ENCODE data around the gene NPNT. TPM values are rescaled to one million over a fixed set of nuclear protein-coding genes. Genes with fewer than 3 reads are reported as not detected.

NPNT gene
- total RNA-seq, 2 donors from 2014 or later = 0.88 to 1.6 TPM

- no peaks in the 10 kb centered on the region for H3K9me3 Mint-ChIP-seq
- H3K27me3 Mint-ChIP-seq (ENCODE audit: insufficient read depth) = peaks cover 29% of the 10 kb centered on the region
- Histone ChIP-seq H3K9me3 (ENCODE audit: control insufficient read depth, low read length) (no peaks in the 10 kb centered on the region), H3K27me3 (ENCODE audit: control insufficient read depth, insufficient read depth, low read length, poor library complexity, severe bottlenecking) (peaks cover 7% of the 10 kb centered on the region), H3K4me1 (ENCODE audit: control insufficient read depth, insufficient read depth, low read length) (peaks cover 4% of the 10 kb centered on the region), H3K4me3 (ENCODE audit: low read length) (no peak overlapping the region), H3K27ac (ENCODE audit: low read depth, low read length) (no peak overlapping the region), H3K36me3 (ENCODE audit: control insufficient read depth, insufficient read depth, low read length) (no peaks in the 10 kb centered on the region), H3K9ac (ENCODE audit: extremely low read depth, low read length, poor library complexity, severe bottlenecking) (no peak overlapping the region)
- peaks cover 10% of the 10 kb centered on the region for H3K4me1 Mint-ChIP-seq
- 92 to 100% methylated on average over 1 to 2 of the region's 2 CpGs for WGBS, 2 experiments (ENCODE audit: insufficient coverage in 1 of 2, insufficient read length in 1 of 2)
- TF ChIP-seq CTCF (conservative IDR thresholded peaks at IDR 0.05) = no peak
- H3K36me3 Mint-ChIP-seq (ENCODE audit: low read depth) = no peaks in the 10 kb centered on the region
- no peak for DNase-seq
- no peak overlapping the region for H3K4me3 Mint-ChIP-seq
- no peak overlapping the region for H3K27ac Mint-ChIP-seq
These were observed 7.4 kb downstream of the NPNT start for GRCh38 chr4:105902550-105903262.

GRCh38 chr4:105909787-105910281, 14.6 kb downstream of the NPNT start:
- H3K36me3 ChIP-seq (ENCODE audit: control insufficient read depth, insufficient read depth, low read length) = no peaks in the 10 kb centered on the region
- peak; percentile 76 for DNase-seq
- TF ChIP-seq CTCF (conservative IDR thresholded peaks at IDR 0.05) = no peak
- no peaks in the 10 kb centered on the region for H3K27me3 ChIP-seq (ENCODE audit: control insufficient read depth, insufficient read depth, low read length, poor library complexity, severe bottlenecking)
- no peaks in the 10 kb centered on the region for H3K27me3 Mint-ChIP-seq (ENCODE audit: insufficient read depth)
- no peaks in the 10 kb centered on the region for H3K36me3 Mint-ChIP-seq (ENCODE audit: low read depth)
- H3K27ac Mint-ChIP-seq = no peak overlapping the region
- no peak overlapping the region for H3K9ac ChIP-seq (ENCODE audit: extremely low read depth, low read length, poor library complexity, severe bottlenecking)
- no peaks in the 10 kb centered on the region for H3K4me1 ChIP-seq (ENCODE audit: control insufficient read depth, insufficient read depth, low read length)
- no peaks in the 10 kb centered on the region for H3K9me3 ChIP-seq (ENCODE audit: control insufficient read depth, low read length)
- no peak overlapping the region for H3K27ac ChIP-seq (ENCODE audit: low read depth, low read length)
- H3K4me3 Mint-ChIP-seq = no peak overlapping the region
- no peaks in the 10 kb centered on the region for H3K9me3 Mint-ChIP-seq
- H3K4me1 Mint-ChIP-seq = peaks cover 8% of the 10 kb centered on the region
- WGBS, 2 experiments (ENCODE audit: insufficient coverage in 1 of 2, insufficient read length in 1 of 2) = 79 to 100% methylated on average over 2 of the region's 2 CpGs
- no peak overlapping the region for H3K4me3 ChIP-seq (ENCODE audit: low read length)

GRCh38 chr4:105911426-105911825, 16.2 kb downstream of the NPNT start:
- no peaks in the 10 kb centered on the region for H3K4me1 ChIP-seq (ENCODE audit: control insufficient read depth, insufficient read depth, low read length)
- H3K36me3 ChIP-seq (ENCODE audit: control insufficient read depth, insufficient read depth, low read length) = no peaks in the 10 kb centered on the region
- Mint-ChIP-seq H3K27me3 (ENCODE audit: insufficient read depth) (no peaks in the 10 kb centered on the region), H3K9me3 (no peaks in the 10 kb centered on the region), H3K36me3 (ENCODE audit: low read depth) (no peaks in the 10 kb centered on the region), H3K4me3 (no peak overlapping the region), H3K27ac (no peak overlapping the region), H3K4me1 (peaks cover 9% of the 10 kb centered on the region)
- H3K9ac ChIP-seq (ENCODE audit: extremely low read depth, low read length, poor library complexity, severe bottlenecking) = no peak overlapping the region
- TF ChIP-seq CTCF (conservative IDR thresholded peaks at IDR 0.05) = no peak
- H3K9me3 ChIP-seq (ENCODE audit: control insufficient read depth, low read length) = no peaks in the 10 kb centered on the region
- H3K27ac ChIP-seq (ENCODE audit: low read depth, low read length) = no peak overlapping the region
- no peak for DNase-seq
- no peaks in the 10 kb centered on the region for H3K27me3 ChIP-seq (ENCODE audit: control insufficient read depth, insufficient read depth, low read length, poor library complexity, severe bottlenecking)
- H3K4me3 ChIP-seq (ENCODE audit: low read length) = no peak overlapping the region

Data from endodermal cell (in vitro differentiated cells).